ENCODE data around the gene SORBS1.

Gene SORBS1

GRCh38 chr10:95315509-95315908 is 245.7 kb downstream of the SORBS1 start:
- no peak for DNase-seq (ENCODE audit: low read depth in 2 of 2)

DNA sequence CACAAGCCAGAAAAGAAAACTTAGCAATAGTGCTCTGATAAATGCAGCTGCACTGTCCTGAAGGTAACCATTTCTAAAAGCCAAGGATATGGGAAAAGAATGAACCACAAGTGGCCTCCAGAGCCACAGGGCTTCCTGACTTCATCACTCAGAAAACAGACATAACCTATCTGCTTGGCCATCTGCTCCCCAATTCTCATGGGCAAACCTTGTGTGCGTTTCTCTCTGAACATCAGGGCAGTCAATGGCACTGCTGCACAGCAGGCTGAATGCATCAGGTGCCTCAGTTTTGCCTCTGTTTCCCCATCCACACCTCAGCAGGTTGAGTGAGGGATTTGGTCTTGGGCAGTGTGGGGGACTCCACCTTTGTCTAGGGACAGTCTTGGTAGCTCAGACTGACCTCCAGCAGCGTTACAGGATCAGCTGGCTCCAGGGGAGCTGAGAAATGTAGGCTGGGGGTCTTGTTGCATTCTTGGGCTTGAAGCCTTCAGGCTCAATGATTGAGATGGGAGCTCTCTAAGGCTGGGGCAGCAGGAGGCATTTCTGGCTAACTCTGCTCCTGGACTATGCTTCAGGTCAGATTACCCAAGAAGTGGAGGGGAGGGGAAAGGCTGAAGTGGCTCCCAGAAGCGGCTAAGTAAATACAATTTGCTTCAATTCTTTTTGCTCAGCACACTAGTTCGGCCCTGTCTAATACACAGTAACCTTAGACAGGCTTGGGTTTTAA is 246.8 kb downstream of the SORBS1 start:
- DNase-seq (ENCODE audit: low read depth in 2 of 2) = no peak

DNA sequence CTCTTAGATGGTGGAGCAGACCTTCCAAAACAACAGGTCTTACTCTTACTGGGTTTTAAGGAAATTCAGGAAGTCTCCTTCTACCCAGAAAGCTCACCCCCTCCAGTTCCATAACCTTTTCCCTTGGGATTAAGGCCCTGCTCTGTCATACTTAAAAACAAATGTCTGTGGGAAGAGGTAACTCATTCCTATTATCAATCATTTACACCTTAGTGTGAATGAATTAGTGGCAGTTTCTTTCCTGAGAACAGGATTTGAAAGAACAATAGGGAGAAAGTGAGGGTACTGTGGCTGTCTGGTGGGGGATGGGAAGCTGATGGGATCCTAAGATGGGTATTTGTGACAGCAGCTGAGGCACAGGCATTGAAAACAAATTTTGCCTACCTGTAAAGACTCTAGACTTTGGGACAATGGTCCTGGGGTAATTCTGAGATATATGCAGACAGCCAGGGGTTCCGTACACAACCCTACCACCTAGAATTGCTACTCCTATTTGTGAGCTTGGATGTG is 248.1 kb downstream of the SORBS1 start:
- no peak for DNase-seq (ENCODE audit: low read depth in 2 of 2)

DNA sequence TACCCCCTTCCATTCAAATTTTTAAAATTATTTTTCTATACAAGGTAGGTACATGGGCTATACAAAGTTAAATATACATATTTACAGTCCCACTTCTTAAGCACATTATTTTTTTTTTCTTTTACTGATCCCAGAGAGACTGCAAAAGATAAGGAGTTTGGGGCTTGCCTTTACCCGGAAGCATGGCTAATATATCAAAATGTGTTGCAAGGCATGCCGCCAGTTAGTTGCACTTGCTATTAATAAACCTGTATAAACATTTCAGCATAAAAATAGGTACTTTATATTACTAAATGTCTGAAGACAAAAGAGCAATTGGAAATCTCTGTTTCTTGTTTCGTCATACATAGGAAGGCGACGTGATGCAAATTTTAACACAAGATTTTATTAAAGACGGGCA is 248.9 kb downstream of the SORBS1 start:
- DNase-seq (ENCODE audit: low read depth in 2 of 2) = no peak

- no peak for DNase-seq (ENCODE audit: low read depth in 2 of 2)
Measured at GRCh38 chr10:95309958-95310357, 251.2 kb downstream of the SORBS1 start.

DNA sequence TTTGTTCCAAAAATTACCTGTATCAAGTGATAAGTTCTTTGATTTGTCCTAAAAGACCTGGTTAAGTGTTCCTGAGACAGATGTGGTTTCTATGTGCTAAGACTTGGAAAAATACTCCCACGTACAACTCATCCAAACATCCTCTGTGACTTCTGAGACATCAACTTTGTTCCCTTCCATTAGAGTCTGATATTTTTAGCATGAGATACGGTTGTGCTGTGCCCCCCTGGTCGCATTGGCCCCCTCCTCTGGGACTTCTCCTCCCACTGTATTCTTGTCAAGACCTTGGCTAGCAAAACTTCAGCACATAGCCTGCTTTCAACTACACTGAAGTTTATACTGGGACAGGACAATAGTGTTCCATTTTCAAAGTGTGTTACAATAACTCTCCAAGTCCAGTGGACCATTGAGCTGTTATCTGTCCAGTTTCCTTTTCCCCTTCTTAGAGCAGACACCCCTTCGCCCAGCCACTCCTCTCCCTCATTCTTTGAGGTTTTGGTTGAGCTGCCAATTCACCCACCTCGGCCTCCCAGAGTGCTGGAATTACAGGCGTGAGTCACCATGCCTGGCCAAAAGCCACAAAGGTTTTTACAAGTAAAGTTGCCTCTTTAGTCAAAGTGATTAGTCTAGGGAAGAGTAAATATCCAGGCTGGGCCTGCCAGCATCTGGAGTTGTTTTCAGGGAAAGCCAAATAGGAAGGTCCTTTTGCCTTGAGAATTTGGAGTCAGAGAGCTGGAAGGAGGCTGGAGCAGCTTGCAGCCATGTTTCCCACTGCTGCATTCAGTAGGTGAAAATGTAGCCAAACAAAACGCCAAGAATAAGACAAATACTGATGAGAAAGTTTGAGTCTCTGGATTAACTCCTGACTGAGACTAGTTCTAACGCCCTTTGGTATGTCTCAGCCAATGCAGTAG is 252.5 kb downstream of the SORBS1 start:
- DNase-seq (ENCODE audit: low read depth in 2 of 2) = peak; percentile 99

DNA sequence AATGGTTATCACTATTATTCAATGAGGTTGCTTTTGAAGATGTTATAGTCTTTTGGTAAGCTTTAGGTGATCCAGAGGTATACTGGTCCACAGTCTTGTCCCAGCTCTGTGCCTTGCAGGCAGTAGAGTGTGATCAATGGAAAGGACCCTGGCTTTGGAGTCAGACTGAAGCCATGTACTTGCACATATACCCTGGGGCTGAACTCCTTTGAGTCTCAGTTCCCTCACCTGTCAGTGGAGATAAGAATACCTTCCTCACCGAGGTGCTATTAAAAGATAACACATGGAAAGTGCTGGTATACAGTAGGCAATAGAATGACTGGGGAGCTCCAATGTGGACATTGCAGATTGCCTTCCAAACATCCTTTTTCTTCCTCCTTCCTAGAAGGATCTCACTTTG is 254.3 kb downstream of the SORBS1 start:
- no peak for DNase-seq (ENCODE audit: low read depth in 2 of 2)

DNA sequence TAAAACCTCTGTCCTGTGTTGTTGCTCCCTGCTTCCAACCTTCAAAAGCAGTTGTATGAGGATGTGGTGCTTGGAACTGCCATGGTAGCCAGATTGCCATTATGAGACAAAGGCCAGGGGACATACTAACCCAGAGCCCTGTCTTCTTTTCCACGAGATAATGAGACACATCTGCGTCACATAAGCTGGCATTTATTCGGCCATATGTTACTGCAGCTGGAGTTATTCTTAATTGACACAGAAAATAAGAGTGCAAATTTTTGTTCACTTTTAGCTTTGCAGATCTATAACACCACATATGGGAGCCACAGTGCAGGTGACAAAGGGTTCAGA is 254.9 kb downstream of the SORBS1 start:
- no peak for DNase-seq (ENCODE audit: low read depth in 2 of 2)

DNA sequence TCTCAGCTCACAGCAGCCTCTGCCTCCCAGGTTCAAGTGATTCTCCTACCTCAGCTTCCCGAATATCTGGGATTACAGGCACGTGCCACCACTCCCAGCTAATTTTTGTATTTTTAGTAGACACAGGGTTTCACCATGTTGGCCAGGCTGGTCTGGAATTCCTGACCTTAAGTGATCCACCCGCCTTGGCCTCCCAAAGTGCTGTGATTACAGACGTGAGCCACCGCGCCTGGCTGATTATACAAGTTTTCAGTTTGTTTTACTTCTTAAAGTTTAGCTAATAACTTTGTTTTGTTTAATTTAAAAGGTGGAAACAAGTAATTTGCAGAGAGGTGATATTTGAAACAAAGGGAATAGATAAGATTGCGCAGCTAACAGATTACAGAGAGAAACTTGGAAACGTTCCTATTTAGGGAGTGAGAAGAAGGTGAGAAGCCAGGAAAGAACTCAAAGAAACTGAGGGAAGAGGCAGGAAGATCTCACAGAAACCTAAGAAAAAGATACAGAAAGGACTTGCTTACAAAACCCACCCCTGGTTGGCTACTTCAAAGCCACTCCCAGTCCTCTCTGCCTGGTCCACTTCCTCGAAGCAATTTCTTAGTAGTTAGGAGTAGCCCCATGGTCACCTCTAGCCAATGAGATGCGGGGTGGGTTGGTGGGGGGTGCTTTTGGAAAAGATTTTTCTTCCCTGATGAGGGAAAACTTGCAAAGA is 255.4 kb downstream of the SORBS1 start:
- no peak for DNase-seq (ENCODE audit: low read depth in 2 of 2)

DNA sequence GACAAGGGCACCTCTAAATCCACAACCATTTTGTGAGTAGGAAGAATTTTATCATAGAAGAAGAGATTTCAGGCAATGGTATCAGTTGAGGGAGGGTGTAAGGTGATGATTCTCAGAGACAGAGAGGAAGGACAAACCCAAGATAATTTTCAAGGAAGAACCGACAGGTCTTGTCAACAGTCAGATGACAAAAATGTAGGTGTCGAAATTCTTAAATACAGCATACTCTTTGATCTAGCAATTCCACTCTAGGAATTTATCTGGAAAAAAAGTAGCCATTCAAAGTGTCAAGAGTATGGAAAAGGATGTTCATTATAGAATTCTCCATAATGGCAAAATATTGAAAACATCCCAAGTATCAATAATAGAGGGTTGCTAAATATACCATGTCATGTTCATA is 256.2 kb downstream of the SORBS1 start:
- DNase-seq (ENCODE audit: low read depth in 2 of 2) = no peak

- DNase-seq (ENCODE audit: low read depth in 2 of 2) = no peak
Measured at GRCh38 chr10:95304463-95304862, 256.7 kb downstream of the SORBS1 start.

DNA sequence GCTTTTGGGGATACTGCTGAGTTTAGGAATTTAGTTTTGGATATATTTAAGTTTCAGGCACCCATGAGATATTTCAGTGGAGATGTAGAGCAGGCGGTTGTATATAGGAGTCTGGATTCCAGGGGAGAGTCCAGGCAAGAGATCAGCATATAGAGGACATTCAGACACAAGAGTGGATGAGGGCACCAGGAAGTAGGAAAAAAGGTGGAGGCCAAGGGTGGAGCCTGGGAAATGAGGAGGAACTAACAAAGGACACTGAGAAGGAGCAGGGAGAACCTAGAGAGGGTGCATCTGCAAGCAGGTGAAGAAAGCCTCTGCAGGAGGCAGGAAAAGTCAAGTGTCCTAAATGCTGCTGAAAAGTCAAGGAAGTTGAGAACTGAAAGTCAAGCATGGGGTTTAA is 257.2 kb downstream of the SORBS1 start:
- no peak for DNase-seq (ENCODE audit: low read depth in 2 of 2)

GRCh38 chr10:95303535-95303934 is 257.6 kb downstream of the SORBS1 start:
- DNase-seq (ENCODE audit: low read depth in 2 of 2) = peak; percentile 53 to 61

DNA sequence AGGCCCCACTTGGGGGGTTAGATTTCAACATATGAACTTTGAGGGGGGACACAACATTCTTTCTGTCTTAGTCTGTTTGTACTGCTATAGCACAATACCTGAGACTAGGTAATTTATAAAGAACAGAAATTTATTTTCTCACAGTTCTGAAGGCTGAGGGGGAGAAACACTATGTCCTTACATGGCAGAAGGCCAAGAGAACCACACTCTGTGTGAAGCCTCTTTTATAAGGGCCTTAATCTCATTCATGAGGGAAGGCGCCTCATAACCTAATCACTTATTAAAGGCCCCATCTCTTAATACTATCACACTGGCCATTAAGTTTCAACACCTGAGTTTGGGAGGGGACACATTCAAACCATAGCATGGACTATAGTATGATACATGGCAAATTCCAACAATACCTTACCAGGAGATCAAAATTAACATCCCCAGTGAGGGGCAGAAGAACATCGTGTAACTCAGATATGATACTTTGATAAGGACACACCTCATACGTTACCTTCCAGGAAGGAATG is 261.1 kb downstream of the SORBS1 start:
- DNase-seq (ENCODE audit: low read depth in 2 of 2) = no peak

DNA sequence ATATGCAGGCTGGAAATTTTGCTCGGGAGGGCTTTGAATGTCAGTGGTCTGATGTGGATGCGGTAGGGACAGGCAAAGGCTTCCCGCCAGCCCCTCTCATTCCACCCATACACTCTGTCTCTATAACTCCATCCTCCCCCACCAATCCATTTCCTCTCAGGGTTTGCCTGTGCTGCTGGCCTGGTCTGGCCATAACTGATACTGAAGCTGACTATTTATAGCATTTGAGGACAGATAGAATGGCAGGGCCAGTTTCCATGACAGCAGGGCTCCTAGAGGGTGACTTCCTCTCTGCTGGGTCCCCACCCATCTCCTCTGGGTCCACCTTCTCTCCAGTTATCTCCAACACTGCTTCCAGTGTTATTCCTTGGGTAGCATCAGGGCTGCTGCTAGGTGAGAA is 263.8 kb downstream of the SORBS1 start:
- DNase-seq (ENCODE audit: low read depth in 2 of 2) = no peak

DNA sequence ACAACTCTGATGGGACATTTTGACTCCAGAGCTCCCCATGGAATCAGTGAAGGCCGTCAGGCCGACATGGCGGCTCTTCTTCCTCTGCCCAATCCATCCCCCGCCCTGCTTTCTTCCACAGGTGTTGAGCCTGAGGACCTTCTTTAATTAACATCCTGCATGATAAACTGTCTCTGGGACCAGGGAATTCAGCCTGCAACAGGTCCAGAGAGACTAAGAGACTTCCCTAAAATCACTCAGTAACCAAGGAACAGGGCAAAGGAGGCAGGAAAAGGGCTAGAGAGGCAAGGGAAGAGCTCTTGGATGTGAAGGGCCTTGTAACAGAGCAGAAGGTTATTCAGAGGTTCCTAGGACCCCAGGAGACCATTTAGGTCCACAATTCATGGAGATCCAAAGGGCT is 264.4 kb downstream of the SORBS1 start:
- DNase-seq (ENCODE audit: low read depth in 2 of 2) = no peak

DNA sequence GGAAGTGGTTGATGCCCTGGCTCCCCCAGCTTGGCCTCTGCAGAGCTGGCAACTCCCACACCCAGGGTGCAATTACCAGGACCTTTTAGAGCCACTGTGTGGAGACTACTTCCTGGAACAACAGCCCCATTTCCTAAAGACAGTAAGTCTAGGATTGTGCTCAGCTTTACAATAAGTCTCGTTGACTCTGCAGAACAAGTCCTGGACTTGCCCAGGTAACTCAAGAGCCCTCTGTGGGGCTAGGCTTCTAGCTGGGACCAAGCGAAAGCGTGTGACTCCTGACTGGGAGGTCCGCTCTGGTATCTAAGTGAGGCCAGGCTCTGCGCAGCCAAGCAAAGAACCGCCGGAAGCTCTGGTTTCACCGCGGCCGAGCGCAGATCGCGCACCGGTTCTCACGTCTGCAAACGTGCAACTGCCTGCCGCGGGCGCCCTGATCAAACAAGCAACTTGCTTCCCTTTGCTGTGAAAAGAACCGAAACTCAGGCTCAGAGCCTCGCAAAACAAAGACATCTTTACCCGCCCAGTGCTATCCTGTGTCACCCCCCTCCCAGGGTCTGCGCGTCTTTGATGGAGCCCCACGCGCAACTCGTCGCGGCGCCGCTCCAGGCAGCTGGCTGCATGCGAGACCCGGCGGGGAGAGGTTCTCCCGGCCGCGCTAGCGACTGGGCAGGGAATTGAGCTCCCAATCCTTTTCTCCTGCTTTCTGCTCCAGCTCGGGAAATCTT is 266.0 kb downstream of the SORBS1 start:
- DNase-seq (ENCODE audit: low read depth in 2 of 2) = no peak

DNA sequence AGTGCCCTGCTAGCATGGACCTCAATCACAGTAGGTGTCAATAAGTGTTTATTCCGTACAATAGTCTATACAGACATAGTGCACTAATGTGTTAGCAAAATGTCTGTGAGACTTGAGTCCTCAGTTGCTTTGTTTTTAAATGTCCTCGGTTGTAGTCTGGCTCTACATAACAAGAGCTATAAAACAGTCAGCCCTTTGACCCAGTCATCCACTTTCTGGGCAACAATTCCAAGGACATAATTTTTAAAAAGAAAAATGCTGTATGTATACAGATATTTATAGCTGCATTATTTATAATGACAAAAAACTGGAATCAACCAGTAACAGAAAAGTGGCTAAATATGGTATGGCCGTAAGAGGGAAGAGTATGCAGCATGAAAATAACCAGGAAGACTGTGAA is 267.5 kb downstream of the SORBS1 start:
- DNase-seq (ENCODE audit: low read depth in 2 of 2) = no peak

DNA sequence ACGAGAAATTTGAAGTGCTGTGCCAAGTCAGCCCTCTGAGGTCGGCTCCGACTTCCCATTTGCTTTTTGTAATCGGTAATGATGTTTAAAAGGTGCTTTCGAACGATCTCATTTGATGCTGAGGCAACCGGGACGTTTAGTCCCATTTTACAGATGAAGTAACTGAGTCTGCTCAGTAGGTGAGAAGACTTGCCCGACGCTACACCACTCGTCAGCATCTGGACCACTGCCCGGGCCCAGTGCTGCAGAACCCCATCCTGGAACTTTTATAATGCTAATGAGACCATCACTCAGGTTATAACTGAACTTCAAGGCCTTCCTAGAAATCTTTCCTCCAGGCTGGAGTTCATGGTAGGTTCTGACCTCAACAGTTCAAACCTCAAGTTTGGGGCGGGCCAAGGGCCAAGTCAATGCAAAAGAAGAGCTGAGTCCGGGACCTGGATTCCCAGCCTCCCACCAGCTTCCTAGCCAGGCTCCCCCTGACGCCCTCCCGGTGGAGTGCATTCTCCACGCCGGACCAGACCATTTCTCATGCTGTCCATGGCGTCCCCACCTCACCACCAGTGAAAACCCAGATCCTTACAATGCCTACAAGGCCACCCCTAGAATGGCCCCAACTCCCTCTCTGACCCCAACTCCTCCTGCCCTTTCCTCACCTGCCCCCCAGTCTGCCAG is 269.7 kb downstream of the SORBS1 start:
- DNase-seq (ENCODE audit: low read depth in 2 of 2) = no peak

GRCh38 chr10:95290461-95291364 is 270.5 kb downstream of the SORBS1 start, which contains the start of gene PDLIM1:
PDLIM1 (minus strand) TSS chr10:95291003; CDS start chr10:95290915, 88 bp downstream.
- DNase-seq (ENCODE audit: low read depth in 2 of 2) = no peak
